ENCODE measurements around the gene ARFGAP3. TPM values are rescaled to one million over a fixed set of nuclear protein-coding genes. Genes with fewer than 3 reads are reported as not detected.

The ARFGAP3 gene
- total RNA-seq, 1 donor from 2014 or later: 74.2 TPM

- DNase-seq: no peak
Measured at GRCh38 chr22:42862045-42862734, 5.1 kb upstream of the ARFGAP3 start.

GRCh38 chr22:42860968-42861367 is 3.9 kb upstream of the ARFGAP3 start:
- DNase-seq: no peak

- peak; percentile 35 for DNase-seq
Measured at GRCh38 chr22:42857845-42858481, 890 bp upstream of the ARFGAP3 start.

GRCh38 chr22:42856179-42856864 is 751 bp downstream of the ARFGAP3 start:
- peak; percentile 53 for DNase-seq

- no peak for DNase-seq
Measured at GRCh38 chr22:42855721-42856120, 1.4 kb downstream of the ARFGAP3 start.

GRCh38 chr22:42855211-42855610 is 1.9 kb downstream of the ARFGAP3 start:
- DNase-seq: no peak

GRCh38 chr22:42848941-42849550 is 8.0 kb downstream of the ARFGAP3 start:
- no peak for DNase-seq

GRCh38 chr22:42847110-42847509 is 10.0 kb downstream of the ARFGAP3 start:
- no peak for DNase-seq

GRCh38 chr22:42844756-42845155 is 12.3 kb downstream of the ARFGAP3 start:
- peak; percentile 34 for DNase-seq

- no peak for DNase-seq
Measured at GRCh38 chr22:42842658-42843370, 14.3 kb downstream of the ARFGAP3 start.

GRCh38 chr22:42841444-42841843 is 15.6 kb downstream of the ARFGAP3 start:
- DNase-seq: no peak

GRCh38 chr22:42837556-42837955 is 19.5 kb downstream of the ARFGAP3 start:
- DNase-seq: no peak

GRCh38 chr22:42836026-42836425 is 21.0 kb downstream of the ARFGAP3 start:
- DNase-seq: no peak

- DNase-seq: no peak
Measured at GRCh38 chr22:42834177-42834949, 22.7 kb downstream of the ARFGAP3 start.

- DNase-seq: no peak
Measured at GRCh38 chr22:42833104-42833503, 24.0 kb downstream of the ARFGAP3 start.

GRCh38 chr22:42831712-42832111 is 25.4 kb downstream of the ARFGAP3 start:
- no peak for DNase-seq

GRCh38 chr22:42830161-42830560 is 26.9 kb downstream of the ARFGAP3 start:
- DNase-seq: no peak

- DNase-seq: no peak
Measured at GRCh38 chr22:42829302-42829701, 27.8 kb downstream of the ARFGAP3 start.

GRCh38 chr22:42825796-42826195 is 31.3 kb downstream of the ARFGAP3 start:
- no peak for DNase-seq

- no peak for DNase-seq
Measured at GRCh38 chr22:42821386-42821785, 35.7 kb downstream of the ARFGAP3 start.

- DNase-seq: peak; percentile 55
Measured at GRCh38 chr22:42820045-42820763, 36.9 kb downstream of the ARFGAP3 start.

All from dermis blood vessel endothelial cell (primary cell).